RWPE2 (cell line): ENCODE data around the gene REN.
A peak's percentile ranks its signal among the peaks of the same experiment; 100 is the strongest.

ENCODE experiments used
- ATAC-seq: fragments of 200-7000 bp; cut with Tn5 transposase; 3 replicates; pipeline ENCODE4 v1.9.1; 2021; ENCODE audit warnings: low read depth
- DNase-seq: peaks from one replicate; pipeline ENCODE4 v3.0.0-alpha.2; 2020; ENCODE audit warnings: low spot score
- H3K27ac ChIP-seq: fragments of 450-650 bp; 2 replicates; pipeline ENCODE4 v1.5.1; 2017; ENCODE audit warnings: mild to moderate bottlenecking; ENCODE audit not compliant: poor library complexity, severe bottlenecking
- H3K27me3 ChIP-seq: fragments of 250-450 bp; sonication (Bioruptor Pico); 2 replicates; pipeline ENCODE4 v1.5.1; 2021; ENCODE audit warnings: mild to moderate bottlenecking, moderate library complexity; ENCODE audit not compliant: insufficient read depth, poor library complexity, severe bottlenecking
- H3K36me3 ChIP-seq: fragments of 250-450 bp; sonication (Bioruptor Pico); 2 replicates; pipeline ENCODE4 v1.5.1; 2020; ENCODE audit warnings: low read depth, mild to moderate bottlenecking, moderate library complexity
- H3K4me1 ChIP-seq: fragments of 250-450 bp; sonication (Bioruptor Pico); 2 replicates; pipeline ENCODE4 v1.5.1; 2021; ENCODE audit warnings: mild to moderate bottlenecking, moderate library complexity; ENCODE audit not compliant: insufficient read depth, poor library complexity, severe bottlenecking
- H3K4me3 ChIP-seq: fragments of 250-450 bp; sonication (Bioruptor Pico); 2 replicates; pipeline ENCODE4 v1.5.1; 2021; ENCODE audit warnings: mild to moderate bottlenecking, moderate library complexity; ENCODE audit not compliant: severe bottlenecking
- H3K9me3 ChIP-seq: fragments of 250-450 bp; sonication (Bioruptor Pico); 2 replicates; pipeline ENCODE4 v1.5.1; 2021; ENCODE audit warnings: mild to moderate bottlenecking, moderate library complexity; ENCODE audit not compliant: severe bottlenecking
- CTCF ChIP-seq: fragments of 450-650 bp; IDR thresholded peaks from one replicate; pipeline ENCODE4 v1.5.1; 2017; ENCODE audit warnings: mild to moderate bottlenecking, moderate library complexity; ENCODE audit not compliant: poor library complexity, severe bottlenecking

Gene REN

GRCh38 chr1:204113896-204114295 lies 52.2 kb downstream of the REN start:
- H3K27me3 ChIP-seq: no peaks in the 10 kb centered on the region
- H3K9me3 ChIP-seq: no peaks in the 10 kb centered on the region
- no peak overlapping the region for H3K4me3 ChIP-seq
- peaks cover 25% of the 10 kb centered on the region for H3K36me3 ChIP-seq
- TF ChIP-seq CTCF: no peak
- DNase-seq (no peak), ATAC-seq (0 out of 3 replicates have a peak, but pooled peaks have one; percentile 21)
- H3K27ac ChIP-seq: no peak overlapping the region
- no peaks in the 10 kb centered on the region for H3K4me1 ChIP-seq

- TF ChIP-seq CTCF: no peak
- ATAC-seq (no peak), DNase-seq (no peak)
These were observed 53.0 kb downstream of the REN start for GRCh38 chr1:204112876-204113730.

GRCh38 chr1:204110894-204111633 lies 55.1 kb downstream of the REN start:
- H3K4me3 ChIP-seq: no peak overlapping the region
- TF ChIP-seq CTCF: no peak
- no peaks in the 10 kb centered on the region for H3K4me1 ChIP-seq
- no peak for ATAC-seq
- H3K9me3 ChIP-seq: no peaks in the 10 kb centered on the region
- no peak for DNase-seq
- H3K27ac ChIP-seq: no peak overlapping the region
- H3K27me3 ChIP-seq: no peaks in the 10 kb centered on the region
- H3K36me3 ChIP-seq: peaks cover 6% of the 10 kb centered on the region

More at GRCh38 chr1:204112876-204113730, 53.0 kb downstream of the REN start:
- Histone ChIP-seq H3K27ac (no peak overlapping the region), H3K4me3 (no peak overlapping the region), H3K4me1 (no peaks in the 10 kb centered on the region), H3K36me3 (peaks cover 19% of the 10 kb centered on the region), H3K9me3 (no peaks in the 10 kb centered on the region), H3K27me3 (no peaks in the 10 kb centered on the region)

GRCh38 chr1:204108312-204109141 lies 57.6 kb downstream of the REN start:
- Histone ChIP-seq H3K27me3 (no peaks in the 10 kb centered on the region), H3K4me3 (no peak overlapping the region), H3K9me3 (no peaks in the 10 kb centered on the region), H3K36me3 (no peaks in the 10 kb centered on the region), H3K27ac (no peak overlapping the region), H3K4me1 (peaks cover 15% of the 10 kb centered on the region)
- no peak for TF ChIP-seq CTCF
- ATAC-seq (no peak), DNase-seq (no peak)
